Esophagus squamous epithelium (tissue), 4 donors: Measurements from ENCODE around the gene ZC3H18.

Source experiments
- CTCF ChIP-seq, 6 experiments: fragments of 450-650 bp in 4 of 6; fragments of 200-600 bp in 2 of 6; sonication (generic) in 2 of 6; IDR thresholded peaks; one replicate each; pipeline ENCODE4 v1.5.1; 2016 to 2019; ENCODE audit warnings: antibody characterized with exemption in 6 of 6, mild to moderate bottlenecking in 4 of 6, moderate library complexity in 4 of 6
- POLR2A ChIP-seq, 4 donors: fragments of 450-650 bp; IDR thresholded peaks; one replicate each; pipeline ENCODE4 v1.6.1; 2017; ENCODE audit warnings: antibody characterized with exemption in 4 of 4, mild to moderate bottlenecking in 4 of 4, moderate library complexity in 3 of 4

GRCh38 chr16:88655053-88655732 lies 85.0 kb downstream of the ZC3H18 start:
- TF ChIP-seq POLR2A (IDR thresholded peaks at IDR 0.05) (no peak), CTCF (IDR thresholded peaks at IDR 0.05) (no peak)
